ENCODE results near the gene JADE3.

JADE3 gene

GRCh38 chrX:46912098-46912602, at the start of gene JADE3:
JADE3 (plus strand) TSS chrX:46912421; CDS start chrX:46984895, 72,474 bp downstream.
- peak; percentile 18 for DNase-seq

- no peak for DNase-seq
Measured at GRCh38 chrX:46863072-46863471, 49.1 kb upstream of the JADE3 start.

GRCh38 chrX:46864606-46865005, 47.6 kb upstream of the JADE3 start:
- DNase-seq: no peak

GRCh38 chrX:46865281-46865680, 46.9 kb upstream of the JADE3 start:
- no peak for DNase-seq

- DNase-seq: no peak
Measured at GRCh38 chrX:46866726-46867125, 45.5 kb upstream of the JADE3 start.

- no peak for DNase-seq
Measured at GRCh38 chrX:46873746-46874145, 38.5 kb upstream of the JADE3 start.

- no peak for DNase-seq
Measured at GRCh38 chrX:46876901-46877300, 35.3 kb upstream of the JADE3 start.

GRCh38 chrX:46882266-46882665, 30.0 kb upstream of the JADE3 start:
- DNase-seq: no peak

- no peak for DNase-seq
Measured at GRCh38 chrX:46884799-46885198, 27.4 kb upstream of the JADE3 start.

- DNase-seq: no peak
Measured at GRCh38 chrX:46898207-46898606, 14.0 kb upstream of the JADE3 start.

- peak; percentile 61 for DNase-seq
Measured at GRCh38 chrX:46903458-46904242, 8.6 kb upstream of the JADE3 start.

- no peak for DNase-seq
Measured at GRCh38 chrX:46904626-46905025, 7.6 kb upstream of the JADE3 start.

- no peak for DNase-seq
Measured at GRCh38 chrX:46910415-46910814, 1.8 kb upstream of the JADE3 start.

GRCh38 chrX:46912603-46913491, 626 bp downstream of the JADE3 start:
- DNase-seq: peak; percentile 25

- no peak for DNase-seq
Measured at GRCh38 chrX:46913667-46914066, 1.4 kb downstream of the JADE3 start.

- no peak for DNase-seq
Measured at GRCh38 chrX:46916273-46916672, 4.1 kb downstream of the JADE3 start.

GRCh38 chrX:46917622-46918021, 5.4 kb downstream of the JADE3 start:
- DNase-seq: no peak

- DNase-seq: no peak
Measured at GRCh38 chrX:46918434-46918833, 6.2 kb downstream of the JADE3 start.

- DNase-seq: no peak
Measured at GRCh38 chrX:46920235-46920634, 8.0 kb downstream of the JADE3 start.

GRCh38 chrX:46922611-46923010, 10.4 kb downstream of the JADE3 start:
- no peak for DNase-seq

GRCh38 chrX:46927718-46928117, 15.5 kb downstream of the JADE3 start:
- DNase-seq: no peak

GRCh38 chrX:46929439-46930261, 17.4 kb downstream of the JADE3 start:
- no peak for DNase-seq

GRCh38 chrX:46935295-46935694, 23.1 kb downstream of the JADE3 start:
- DNase-seq: no peak
